Measurements from ENCODE around the gene WFS1.

WFS1 gene

DNA sequence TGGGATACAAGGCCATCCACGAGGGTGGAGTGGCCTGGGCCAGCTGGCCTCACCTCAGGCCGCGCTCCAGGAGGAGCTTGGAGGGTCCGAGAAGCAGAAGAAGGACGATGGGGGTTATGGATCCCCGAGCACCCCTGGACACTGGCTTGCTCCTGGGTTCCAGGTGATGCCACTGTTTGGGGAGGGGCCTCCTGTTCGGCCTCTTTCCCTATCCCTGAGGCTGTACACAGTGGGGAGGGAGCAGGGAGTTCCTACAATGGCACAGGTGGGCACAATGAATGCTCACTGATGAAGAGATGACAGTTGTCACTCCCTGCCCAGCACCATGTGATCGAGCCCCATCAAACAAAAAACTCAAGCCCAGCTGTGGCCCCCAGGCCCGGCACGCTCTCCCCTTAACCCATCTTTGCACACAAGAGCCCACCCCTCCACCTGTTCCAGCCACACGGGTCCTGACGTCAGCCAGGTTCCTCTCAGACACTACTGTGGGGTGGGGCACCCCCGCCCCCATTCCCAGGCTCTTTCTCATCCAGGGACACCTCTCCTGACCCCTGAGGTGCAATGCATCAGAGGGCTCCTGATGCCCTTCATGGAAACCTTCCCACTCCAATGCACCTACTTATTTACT lies 70.3 kb downstream of the WFS1 start:
- DNase-seq (ENCODE audit: low spot score), result no peak

DNA sequence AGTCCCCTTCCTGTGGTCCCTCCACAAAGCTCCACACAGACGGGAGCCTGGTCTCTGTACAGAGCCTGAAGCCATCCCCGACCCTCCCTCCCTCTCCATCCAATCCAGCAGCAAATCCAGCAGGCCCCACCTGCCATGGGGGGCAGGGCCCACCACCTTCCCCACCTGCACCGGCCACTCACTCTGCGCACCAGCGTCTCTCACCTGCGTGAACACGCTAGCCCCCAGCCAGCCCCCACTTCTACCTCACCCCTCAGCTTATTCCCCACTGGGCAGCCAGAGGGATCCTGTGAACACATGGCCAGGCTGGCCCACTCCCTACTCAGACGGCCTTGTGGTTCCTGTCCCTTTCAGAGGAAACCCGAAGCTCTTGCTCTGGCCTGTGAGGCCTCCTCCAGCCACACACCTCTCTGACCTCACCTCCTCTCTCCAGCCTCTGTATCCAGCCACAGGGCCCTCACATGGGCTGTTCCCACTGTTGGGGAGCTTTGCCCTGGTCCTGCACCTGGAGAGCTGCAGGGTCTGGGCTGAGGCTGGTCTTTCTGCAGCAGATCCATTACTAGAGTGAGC lies 70.9 kb downstream of the WFS1 start:
- no peak for DNase-seq (ENCODE audit: low spot score)

DNA sequence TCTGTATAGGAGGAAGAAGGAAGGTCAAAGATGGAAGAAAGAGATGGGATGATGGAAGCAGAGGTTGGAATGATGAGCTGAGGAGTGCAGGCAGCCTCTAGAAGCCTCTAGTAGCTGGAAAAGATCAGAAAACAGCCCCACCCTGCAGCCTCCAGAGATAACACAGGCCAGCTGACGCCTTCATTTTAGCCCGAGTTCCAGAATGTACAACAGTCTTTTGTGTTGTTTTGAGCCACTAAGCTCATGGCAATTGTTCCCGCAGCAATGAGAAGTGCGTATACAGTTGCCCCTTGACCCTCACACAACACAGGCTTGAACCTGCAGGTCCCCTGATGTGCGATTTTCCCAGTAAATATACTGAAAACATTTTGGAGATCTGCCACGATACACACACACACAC lies 72.0 kb downstream of the WFS1 start:
- DNase-seq (ENCODE audit: low spot score), result no peak

DNA sequence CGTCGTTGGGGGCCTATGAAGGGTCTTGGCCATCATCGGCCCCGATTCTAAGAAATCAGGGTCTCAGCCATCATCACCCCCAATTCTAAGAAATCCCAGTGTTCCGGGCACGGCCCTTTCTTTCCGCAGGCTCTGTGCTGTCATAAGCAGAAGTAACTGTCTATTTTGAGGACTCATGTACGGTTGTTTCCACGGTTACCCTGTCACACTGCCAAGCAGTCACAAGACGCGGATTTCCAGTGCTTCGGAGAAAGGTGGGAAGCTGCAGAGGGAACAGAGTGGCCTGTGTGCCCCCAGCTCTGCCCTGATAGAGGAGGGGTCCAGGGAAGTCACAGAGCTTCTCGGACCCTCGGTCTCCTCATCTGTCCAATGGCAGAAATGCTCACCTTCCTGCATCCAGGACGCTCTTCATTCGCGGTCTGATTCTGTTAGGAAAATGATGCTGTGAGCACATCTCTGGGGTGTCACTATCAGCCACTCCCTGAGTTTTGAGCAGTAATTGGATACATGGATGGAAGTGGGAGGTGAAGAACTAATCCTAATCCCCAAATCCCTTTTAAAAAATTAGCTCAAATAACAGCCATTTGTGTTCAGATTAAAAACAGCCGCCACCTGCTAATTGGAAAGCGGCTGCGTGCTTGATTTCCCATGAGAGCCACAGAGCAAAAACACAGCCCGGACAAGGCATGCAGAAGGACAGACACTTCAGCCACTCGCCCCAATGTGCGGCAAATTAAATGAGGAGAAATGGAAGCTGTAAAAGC lies 73.1 kb downstream of the WFS1 start:
- no peak for DNase-seq (ENCODE audit: low spot score)

DNA sequence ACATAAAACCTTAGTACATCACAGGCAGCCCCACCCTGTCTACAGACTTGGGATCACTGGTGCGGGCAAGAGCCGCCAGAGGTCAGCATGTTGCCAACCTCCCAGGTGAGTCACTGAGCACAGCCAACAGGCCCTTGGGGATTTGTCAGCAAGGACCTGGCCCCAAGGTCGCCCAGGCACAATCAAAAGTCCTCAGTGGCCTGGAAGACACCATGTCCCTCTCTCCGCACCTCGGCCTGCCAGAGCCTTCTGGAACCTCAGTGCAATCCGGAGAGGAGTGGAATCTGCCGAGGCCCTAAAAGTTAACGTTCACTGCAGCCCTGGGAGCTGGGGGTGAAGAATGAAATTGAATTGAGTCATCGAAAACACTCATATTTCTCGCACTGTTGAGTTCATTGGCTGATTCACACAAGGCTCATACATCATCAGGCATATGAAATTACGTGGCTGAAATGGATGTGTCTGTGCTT lies 74.3 kb downstream of the WFS1 start:
- DNase-seq (ENCODE audit: low spot score), result peak; percentile 71

DNA sequence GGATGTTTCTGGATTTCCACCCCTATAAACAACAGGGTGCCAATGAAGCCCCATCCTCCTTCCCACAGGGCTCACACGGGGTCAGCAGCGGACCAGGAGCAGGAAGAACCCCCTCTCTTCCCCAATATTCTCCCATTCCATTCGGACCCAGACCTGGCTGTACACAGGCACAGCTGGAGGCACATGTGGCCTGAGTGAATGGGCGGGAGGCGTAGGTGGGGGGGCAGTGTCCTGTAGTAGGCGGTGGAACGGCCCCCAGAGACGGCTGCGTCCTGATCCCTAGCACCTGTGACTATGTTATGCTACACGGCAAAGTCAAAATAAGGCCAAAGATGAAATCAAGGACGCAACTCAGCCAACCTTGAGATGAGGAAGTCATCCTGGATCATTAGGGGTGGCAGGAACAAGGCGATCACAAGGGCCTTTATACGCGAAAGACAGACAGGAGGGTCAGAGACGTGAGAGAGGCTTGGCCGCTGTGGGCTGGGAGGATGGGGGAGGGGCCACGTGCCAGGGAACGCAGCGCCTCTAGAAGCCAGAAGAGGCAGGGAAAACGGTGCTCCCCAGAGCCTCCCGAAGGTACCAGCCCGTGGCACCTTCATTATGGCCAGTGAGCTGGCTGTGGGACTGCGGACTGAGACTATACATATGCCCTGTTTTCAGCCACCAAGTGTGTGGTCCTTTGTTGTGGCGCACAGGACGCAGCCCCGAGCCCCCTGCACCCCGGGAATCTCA lies 75.6 kb downstream of the WFS1 start:
- no peak for DNase-seq (ENCODE audit: low spot score)

DNA sequence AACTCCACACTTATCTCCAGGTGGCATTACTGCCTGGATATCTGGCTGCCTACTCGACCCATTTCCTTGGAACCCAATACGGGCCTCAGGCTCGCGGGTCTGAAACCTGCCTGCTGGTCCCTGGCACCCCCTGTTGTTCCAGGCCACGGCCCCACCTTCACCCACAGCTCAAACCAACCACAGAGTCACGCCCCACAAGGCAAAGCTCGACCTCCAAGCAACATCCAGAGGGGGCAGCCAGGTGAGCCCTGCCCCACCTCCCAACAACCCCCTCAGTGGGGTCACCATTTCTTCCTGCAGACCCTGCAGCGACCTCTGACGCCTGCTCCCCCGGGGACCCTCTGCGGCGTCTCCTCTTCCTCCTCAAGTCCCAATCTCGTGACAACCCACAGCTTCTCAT lies 76.2 kb downstream of the WFS1 start:
- DNase-seq (ENCODE audit: low spot score), result no peak

DNA sequence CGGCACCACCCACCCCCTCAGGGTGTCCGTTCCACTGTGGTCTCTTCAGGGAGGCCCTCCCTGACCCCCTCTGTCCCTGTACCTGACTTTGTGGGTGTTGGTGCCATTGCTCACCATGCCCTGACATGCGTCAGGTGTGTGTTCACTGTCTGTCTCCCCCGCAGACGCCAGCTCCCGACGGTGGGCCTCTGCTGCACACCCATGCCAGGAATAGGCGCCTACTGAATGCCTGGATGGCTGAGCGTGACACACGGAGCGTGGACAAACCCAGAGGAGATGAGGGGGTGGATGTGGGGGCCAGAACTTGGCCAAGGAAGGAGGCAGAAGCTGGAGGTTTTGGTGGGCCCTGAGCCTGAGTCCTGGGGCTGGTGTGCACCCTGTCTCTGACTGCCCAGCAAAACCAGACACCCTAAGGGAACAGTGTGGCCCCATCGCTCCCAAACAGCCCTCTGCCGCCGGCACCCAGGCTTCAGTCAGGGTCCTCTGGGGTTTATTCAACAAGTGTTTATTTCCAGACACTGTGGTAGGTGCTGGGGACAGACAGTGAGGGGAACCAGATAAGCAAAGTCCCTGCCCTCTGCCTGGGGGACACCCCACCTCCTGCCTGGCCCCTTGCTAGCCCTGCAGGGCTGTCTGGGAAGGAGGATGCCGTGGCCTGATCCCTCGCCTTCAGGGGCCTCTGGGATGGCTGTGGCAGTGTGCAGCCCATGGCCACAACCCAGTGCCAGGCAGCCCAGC lies 76.9 kb downstream of the WFS1 start:
- no peak for DNase-seq (ENCODE audit: low spot score)

DNA sequence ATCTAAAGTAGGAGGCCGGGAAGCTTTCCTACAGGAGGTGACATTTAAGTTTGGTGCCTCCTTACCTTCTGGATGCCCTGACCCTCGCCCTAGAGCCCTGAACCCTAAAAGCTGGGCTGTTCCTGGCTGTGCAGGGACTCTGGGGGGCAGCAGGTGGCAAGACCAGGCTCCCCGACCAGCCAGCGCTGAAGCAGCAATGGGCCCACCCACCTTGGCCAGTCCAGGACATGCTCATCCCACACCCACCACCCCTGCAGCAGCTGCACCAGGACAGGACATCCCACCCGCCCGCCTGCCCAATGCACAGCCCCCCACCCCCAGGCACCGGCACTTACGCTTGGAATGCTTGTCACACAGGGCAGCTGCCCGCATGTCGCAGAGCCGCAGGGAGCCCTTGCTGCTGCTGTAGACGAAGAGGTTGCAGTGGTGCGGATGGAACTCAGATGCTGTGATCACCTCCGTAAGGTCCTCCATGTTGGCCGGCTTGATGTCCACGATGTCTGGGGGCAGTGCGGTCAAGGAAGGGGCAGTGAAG lies 77.9 kb downstream of the WFS1 start:
- no peak for DNase-seq (ENCODE audit: low spot score)

DNA sequence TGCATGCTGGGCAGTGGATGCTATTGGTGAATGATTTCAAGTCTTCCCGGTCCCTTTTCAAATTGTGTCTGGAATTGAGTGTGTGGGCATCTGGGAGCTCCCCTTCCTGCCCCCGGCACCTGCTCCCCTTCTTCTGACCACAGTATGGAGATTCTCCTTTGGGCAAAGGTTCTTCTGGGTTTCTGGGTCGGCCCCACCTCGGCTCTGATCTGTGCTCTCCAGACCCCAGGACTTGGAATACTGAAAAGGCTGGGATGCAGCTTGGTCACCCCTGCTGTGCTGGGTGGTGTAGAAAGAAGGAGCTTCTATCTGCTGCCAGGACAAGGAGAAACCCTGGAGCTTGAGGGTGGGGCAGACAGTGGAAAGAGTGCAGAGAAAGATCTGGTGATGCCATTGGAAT lies 78.8 kb downstream of the WFS1 start:
- DNase-seq (ENCODE audit: low spot score), result no peak

DNA sequence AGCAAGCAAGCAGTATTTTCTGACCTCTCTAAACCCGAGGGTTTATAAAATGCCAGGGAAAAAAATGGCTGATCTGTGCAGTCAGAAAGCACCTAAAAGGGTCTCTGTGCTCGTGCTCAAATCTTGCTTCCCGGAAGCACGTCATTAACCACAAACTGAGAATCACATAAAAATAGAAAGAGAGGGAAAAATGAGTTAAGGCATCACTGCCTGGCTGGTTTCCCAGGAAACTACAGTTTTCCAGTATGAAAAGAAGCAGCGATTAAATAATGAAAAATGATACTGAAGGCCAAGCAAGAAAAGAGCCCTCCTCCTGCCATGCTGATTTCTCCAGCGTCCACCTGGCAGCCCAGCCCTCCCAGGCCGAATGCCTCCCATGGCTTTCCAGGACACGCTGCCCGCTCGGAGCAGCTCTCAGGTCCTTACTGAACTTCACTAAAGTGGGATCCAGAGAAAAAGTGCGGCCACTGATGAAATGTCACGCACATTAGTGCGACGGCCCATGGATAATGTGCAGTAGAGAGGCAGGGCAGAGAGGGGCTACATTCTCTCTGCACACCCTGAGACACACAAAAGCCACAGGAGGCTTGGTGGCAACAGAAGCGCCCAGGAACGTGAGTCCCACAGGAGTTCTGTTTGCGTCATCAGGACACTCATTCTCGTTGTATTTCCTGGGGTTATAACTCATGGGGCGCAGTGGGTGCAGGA lies 80.4 kb downstream of the WFS1 start:
- no peak for DNase-seq (ENCODE audit: low spot score)

DNA sequence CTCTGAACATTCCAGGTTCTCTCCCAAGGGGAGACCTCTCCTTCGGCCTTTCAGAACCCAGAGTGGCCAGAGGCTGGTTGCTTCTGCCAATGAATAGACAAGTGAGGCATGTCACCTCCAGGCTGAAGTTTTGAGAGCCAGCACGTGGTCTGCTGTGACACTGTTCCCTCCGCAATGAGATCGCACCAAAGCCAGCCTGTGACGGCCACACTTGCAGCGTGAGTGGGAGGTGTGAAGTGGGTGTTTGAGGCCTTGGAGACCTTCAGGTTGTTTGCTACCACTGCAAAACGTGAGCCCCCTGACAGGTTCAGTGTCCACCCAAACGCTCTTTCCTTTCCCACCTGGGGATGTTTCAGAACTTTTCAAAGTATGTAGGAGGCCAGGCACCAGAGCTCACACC lies 81.0 kb downstream of the WFS1 start:
- DNase-seq (ENCODE audit: low spot score), result no peak

DNA sequence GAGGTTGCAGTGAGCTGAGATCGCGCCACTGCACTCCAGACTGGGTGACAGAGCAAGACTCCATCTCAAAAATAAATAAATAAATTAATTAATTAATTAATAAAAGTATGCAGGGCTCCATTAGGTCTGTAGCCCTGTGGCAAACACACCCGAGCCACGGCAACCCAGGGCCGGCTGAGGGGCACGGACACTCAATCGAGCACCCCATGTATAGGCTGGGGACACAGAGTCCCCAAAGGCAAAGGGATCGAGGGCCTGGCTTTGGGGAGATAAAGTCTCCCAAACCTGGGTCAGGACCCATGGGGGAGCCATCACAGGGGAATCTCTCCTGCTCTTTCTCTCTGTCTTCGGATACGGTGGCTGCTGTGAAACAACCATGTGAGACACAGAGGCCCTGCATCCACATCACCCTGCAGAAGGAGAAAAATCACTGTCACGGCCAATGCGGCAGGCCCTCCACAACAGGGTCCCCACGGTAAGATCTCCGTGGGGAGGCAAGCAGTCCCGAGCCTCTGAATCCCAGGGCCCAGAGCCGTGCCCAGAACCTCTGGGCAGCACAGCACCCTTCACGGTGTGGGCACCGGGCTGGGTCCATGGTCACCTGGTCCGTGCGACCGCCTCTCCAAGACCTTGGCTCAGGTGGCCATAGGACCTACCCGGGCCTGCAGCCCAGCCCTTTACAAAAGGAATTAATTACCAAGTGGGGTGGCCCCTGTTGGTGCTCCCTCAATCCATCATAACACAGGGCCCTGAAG lies 81.8 kb downstream of the WFS1 start:
- DNase-seq (ENCODE audit: low spot score), result no peak

DNA sequence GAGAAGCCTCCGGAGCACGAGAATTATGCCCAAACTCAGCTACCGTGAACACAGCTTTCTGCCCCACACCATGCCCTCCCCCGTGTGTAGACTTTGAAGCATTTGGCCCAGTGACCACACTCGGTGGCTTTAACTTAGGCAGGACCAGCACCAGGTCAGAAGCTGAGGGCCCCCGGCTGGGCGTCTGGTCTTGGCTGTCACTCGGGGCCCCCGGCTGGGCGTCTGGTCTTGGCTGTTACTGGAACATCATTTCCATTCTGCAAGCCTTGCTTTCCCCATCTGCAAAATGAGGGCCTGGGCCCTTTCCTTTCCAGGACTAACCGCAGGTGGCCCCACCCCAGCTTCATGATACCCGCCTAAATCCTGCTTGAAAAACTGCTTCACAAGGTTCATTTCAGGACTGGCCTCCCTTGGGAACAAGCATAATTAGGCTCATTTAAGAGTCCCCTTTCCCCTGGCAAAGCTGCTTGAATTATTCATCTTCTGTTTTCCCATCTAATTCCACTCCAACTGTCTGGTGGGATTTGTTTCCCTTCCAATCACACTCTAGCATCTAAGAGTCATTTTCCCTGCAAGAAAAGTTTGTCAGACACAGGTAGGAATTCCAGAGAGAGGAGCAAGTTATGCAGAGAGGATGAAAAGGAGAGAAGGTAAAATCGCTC lies 82.5 kb downstream of the WFS1 start:
- no peak for DNase-seq (ENCODE audit: low spot score)
